ENCODE results near the gene TPCN1.
A peak's percentile ranks its signal among the peaks of the same experiment; 100 is the strongest.

Gene TPCN1

DNA sequence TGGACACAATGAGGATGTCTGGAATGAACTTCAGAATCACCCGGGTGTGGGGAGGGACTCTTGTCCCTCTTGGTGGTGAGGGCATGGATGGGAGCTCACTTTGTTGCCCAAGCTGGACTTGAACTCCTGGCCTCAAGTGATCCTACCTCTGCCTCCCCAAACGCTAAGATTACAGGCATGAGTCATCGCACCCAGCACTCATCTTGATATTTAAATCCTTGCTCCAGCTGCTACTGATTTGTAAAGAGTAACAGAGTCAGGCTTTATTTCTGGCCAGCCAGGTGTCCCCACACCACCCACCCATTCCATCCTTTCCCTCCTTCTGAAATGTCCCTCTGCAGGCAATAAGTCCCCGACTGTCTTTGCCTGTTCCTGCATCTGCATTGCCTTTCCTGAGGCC lies 40.9 kb upstream of the TPCN1 start:
- DNase-seq (ENCODE audit: low spot score) = no peak
- TF ChIP-seq, protein P1, sequence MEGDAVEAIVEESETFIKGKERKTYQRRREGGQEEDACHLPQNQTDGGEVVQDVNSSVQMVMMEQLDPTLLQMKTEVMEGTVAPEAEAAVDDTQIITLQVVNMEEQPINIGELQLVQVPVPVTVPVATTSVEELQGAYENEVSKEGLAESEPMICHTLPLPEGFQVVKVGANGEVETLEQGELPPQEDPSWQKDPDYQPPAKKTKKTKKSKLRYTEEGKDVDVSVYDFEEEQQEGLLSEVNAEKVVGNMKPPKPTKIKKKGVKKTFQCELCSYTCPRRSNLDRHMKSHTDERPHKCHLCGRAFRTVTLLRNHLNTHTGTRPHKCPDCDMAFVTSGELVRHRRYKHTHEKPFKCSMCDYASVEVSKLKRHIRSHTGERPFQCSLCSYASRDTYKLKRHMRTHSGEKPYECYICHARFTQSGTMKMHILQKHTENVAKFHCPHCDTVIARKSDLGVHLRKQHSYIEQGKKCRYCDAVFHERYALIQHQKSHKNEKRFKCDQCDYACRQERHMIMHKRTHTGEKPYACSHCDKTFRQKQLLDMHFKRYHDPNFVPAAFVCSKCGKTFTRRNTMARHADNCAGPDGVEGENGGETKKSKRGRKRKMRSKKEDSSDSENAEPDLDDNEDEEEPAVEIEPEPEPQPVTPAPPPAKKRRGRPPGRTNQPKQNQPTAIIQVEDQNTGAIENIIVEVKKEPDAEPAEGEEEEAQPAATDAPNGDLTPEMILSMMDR (IDR thresholded peaks at IDR 0.05; ENCODE audit: borderline replicate concordance, control extremely low read depth, extremely low read depth, insufficient read depth, missing control alignments) = no peak
- in situ Hi-C loops (cut with MboI; ENCODE audit: low sequenced_read_pairs, unreplicated experiment) = loop anchor here (25.0 kb wide), 1 partner anchor 732 kb away; no protein-coding TSS in a partner anchor

DNA sequence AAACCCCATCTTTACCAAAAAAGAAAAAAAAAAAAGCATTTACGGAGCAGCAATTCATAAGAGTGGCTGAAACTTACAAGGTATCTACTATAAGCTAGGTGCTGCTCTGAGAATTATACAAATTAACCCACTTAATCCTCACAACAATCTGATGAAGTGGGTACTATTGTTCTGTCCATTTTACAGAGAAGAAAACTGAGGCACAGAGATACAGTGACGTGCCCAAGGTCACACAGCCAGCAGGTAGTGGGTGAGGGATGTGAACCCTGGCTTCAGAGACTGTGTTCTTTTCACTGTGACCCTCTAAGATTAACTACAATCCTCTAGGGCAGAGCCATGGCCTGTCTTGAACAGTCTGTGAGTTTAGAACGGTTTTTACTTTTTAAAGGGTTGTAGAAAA lies 39.3 kb upstream of the TPCN1 start:
- TF ChIP-seq, protein P1 (IDR thresholded peaks at IDR 0.05; ENCODE audit: borderline replicate concordance, control extremely low read depth, extremely low read depth, insufficient read depth, missing control alignments) = no peak
- in situ Hi-C loops (cut with MboI; ENCODE audit: low sequenced_read_pairs, unreplicated experiment) = loop anchor here (25.0 kb wide), 1 partner anchor 730 kb away; no protein-coding TSS in a partner anchor
- no peak for DNase-seq (ENCODE audit: low spot score)

DNA sequence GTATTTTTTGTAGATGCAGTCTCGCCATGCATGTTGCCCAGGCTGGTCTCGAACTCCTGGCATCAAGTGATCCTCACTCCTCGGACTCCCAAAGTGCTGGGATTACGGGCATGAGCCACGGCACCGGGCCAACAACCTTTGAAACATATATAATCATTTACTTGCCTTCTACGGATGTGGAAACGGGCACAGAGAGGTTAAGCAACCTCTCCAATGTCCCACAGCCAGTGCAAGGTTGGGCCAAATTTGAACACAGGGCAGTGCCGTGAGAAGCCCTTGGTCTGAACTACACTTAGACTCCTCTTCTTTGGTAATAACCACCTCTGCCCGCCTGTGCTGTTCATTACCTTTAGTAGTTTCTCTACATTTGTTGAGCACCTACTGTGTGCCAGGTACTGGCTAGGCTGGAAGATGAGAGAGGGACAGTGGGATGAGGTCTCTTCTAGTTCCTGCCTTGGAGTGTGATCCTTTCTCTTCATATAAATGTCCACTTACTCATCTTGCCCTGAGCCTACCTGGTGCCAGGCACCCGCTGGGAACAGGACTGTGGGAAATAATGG lies 38.2 kb upstream of the TPCN1 start:
- in situ Hi-C loops (cut with MboI; ENCODE audit: low sequenced_read_pairs, unreplicated experiment) = loop anchor here (25.0 kb wide), 1 partner anchor 729 kb away; no protein-coding TSS in a partner anchor
- TF ChIP-seq, protein P1 (IDR thresholded peaks at IDR 0.05; ENCODE audit: borderline replicate concordance, control extremely low read depth, extremely low read depth, insufficient read depth, missing control alignments) = no peak
- DNase-seq (ENCODE audit: low spot score) = no peak

DNA sequence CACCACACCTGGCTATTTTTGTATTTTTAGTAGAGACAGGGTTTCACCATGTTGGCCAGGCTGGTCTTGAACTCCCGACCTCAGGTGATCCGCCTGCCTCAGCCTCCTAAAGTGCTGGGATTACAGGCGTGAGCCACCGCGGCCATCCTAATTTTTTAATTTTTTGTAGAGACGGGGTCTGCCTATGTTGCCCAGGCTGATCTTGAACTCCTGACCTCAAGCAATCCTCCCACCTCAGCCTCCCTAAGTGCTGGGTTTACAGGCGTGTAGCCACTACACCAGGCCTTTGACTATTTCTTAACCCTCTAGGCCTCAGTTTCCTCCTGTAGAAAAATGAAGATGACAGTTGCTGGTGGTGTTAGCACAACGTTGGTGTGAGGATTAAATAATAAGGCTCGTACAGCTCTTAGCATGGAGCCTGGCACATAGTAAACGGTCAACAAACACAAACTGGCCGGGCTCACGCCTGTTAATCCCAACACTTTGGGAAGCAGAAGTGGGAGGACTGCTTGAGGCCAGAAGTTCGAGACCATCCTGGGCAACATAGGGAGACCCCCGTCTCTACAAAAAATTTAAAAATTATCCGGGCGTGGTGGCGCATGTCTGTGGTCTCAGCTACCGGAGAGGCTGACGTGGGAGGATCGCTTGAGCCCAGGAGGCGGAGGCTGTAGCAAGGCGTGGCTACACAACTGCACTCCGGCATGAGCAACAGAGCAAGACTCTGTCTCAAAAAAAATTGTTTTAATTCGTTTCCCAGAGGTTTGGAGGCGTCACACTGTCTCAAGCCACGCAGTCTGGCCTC lies 37.0 kb upstream of the TPCN1 start:
- no peak for DNase-seq (ENCODE audit: low spot score)
- TF ChIP-seq, protein P1 (IDR thresholded peaks at IDR 0.05; ENCODE audit: borderline replicate concordance, control extremely low read depth, extremely low read depth, insufficient read depth, missing control alignments) = no peak
- in situ Hi-C loops (cut with MboI; ENCODE audit: low sequenced_read_pairs, unreplicated experiment) = loop anchor here (25.0 kb wide), 1 partner anchor 728 kb away; no protein-coding TSS in a partner anchor

DNA sequence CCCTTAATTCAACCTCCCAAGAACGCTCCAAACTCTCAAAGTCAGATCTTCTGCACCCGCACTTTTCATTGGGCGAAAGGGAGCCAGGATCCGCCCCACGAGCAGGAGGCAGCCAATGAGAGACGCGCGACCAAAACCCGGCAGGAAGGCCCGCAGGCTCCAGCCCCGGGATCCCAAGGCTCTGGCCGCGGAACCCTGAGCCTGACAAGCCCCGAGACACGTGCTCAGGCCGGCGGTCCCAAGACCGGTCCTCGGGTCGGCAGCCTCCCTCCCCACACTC lies 36.4 kb upstream of the TPCN1 start:
- peak; percentile 92 for DNase-seq (ENCODE audit: low spot score)
- TF ChIP-seq, protein P1 (IDR thresholded peaks at IDR 0.05; ENCODE audit: borderline replicate concordance, control extremely low read depth, extremely low read depth, insufficient read depth, missing control alignments) = no peak
- in situ Hi-C loops (cut with MboI; ENCODE audit: low sequenced_read_pairs, unreplicated experiment) = loop anchor here (25.0 kb wide), 1 partner anchor 727 kb away; no protein-coding TSS in a partner anchor

DNA sequence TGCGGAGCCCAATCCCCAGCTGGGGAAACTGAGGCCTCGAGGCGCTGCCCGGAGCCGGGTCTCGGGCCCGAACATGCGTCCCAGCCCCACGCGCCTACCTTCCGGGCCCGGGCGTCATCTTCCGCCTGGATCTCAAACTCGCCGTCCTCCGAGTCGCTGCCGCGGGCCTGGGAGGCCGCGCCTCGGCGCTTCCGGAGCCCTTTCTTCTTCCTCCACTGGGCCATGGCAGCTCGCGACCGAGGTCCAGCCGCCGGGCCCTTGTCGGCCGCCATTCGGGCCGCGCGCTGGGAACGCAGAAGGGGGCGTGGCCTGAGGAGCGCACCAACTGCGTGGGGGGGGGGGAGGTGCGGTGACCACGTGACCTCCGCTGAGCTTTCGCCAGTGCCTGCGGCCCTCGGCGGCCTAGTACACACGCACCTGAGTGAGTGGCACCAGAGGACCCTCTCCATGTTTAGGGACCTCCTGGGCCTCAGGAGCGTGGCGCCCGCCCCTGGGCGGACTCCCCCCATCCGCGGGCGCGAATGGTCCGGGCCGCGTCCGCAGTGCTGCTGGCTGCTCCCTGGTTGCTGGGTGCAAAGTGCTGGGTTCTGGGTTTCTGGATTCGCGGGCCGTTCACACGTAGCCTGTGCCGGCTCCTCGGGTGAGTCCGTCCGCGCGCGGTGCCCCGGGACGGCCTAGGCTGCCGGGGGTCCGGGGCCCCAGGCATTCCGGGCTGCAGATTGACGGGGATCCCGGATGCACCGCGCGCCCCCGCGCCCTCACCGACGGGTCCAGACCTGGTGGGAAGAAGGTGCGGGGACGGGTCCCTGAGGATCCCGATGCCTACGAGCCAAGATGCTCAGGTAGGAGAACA lies 35.9 kb upstream of the TPCN1 start, which contains the start of the genes DDX54 and RITA1:
DDX54 (minus strand) TSS at position 299 of the 853 bp plus-strand sequence; CDS start at position 272, 27 bp downstream.
RITA1 (plus strand) TSS at position 542 of the 853 bp plus-strand sequence. CDS start 1,026 bp downstream, outside the sequence.
- TF ChIP-seq, protein P1 (IDR thresholded peaks at IDR 0.05; ENCODE audit: borderline replicate concordance, control extremely low read depth, extremely low read depth, insufficient read depth, missing control alignments) = no peak
- peak; percentile 84 for DNase-seq (ENCODE audit: low spot score)
- in situ Hi-C loops (cut with MboI; ENCODE audit: low sequenced_read_pairs, unreplicated experiment) = loop anchor here (25.0 kb wide), 1 partner anchor 727 kb away; no protein-coding TSS in a partner anchor
